GM18499 (cell line): ENCODE results near the gene MARCKSL1.
"Not testable (repeated sequence)": the region's sequence is repeated elsewhere in the genome, so short reads cannot be mapped to it uniquely, and the experiment has no call there.

Experiments
- ATAC-seq: cut with Tn5 transposase; IDR thresholded peaks from one replicate; pipeline ENCODE4 v1.9.1; 2021; ENCODE audit warnings: moderate number of reproducible peaks; ENCODE audit not compliant: insufficient read depth, unreplicated experiment

Gene MARCKSL1

DNA sequence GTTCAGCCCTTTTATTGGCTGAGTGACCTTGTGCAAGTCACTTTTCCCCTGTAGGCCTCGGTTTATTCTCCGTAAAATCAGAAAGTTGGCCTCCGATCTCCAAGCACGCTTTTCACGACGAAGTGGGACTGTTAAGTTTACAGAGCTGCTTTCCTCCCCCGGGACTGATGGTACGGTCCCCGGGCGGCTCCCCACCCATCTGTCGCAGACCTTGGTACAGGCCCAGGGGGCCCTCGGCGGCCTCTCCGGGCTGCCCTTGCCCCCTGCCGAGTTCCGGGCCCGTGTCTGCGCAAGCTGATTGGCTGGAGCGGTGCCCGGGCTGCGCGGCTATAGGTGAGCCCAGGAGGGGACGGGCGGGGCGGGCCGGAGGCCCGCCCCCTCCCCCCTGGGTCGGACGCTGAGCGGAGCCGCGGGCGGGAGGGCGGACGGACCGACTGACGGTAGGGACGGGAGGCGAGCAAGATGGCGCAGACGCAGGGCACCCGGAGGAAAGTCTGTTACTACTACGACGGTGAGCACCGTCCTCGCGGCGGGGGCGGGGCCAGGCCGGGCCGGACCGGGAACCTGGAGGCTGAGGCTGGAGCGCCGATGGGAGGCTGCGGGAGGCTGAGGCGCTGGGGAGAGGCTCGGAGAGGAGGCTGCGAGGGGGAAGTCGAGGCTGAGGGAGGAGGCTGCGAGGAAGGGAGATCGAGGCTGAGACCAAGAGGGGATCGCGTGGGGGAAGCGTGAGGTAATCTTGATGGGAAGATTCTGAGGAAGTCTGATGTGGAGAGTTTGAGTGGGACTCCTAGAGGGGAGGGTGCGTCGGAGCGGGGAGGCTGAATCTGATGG lies 44.1 kb downstream of the MARCKSL1 start, which contains the start of gene HDAC1:
TSS of gene HDAC1 (plus strand) at position 376 of the 831 bp plus-strand sequence. CDS start at position 463, 87 bp downstream.
- ATAC-seq, result peak; percentile 76

DNA sequence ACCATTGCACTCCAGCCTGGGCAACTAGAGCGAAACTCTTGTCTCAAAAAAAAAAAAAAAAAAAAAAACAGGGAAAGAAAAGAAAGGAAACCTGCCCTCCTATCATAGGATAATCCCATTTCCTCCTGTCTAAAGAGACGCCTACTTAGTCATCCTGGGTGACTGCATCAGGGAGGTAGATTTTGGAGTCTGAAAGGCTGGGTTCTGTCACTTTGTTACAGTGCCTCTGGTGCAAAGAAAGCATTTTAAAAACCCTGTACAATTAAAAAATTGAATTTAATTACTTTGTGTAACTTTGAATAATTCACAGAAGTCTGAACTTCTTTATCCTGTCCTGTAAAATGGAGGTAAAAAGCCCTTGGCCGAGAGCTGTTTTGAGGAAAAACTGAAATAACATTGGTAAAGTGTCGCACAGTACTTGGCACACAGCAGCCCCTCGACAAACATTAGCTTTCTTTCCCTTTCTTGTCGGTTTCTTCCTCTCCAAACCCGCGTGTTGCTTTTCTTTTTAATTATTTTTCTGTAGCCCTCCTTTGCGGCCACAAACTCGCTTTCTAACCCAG lies 44.8 kb downstream of the MARCKSL1 start:
- no peak for ATAC-seq

DNA sequence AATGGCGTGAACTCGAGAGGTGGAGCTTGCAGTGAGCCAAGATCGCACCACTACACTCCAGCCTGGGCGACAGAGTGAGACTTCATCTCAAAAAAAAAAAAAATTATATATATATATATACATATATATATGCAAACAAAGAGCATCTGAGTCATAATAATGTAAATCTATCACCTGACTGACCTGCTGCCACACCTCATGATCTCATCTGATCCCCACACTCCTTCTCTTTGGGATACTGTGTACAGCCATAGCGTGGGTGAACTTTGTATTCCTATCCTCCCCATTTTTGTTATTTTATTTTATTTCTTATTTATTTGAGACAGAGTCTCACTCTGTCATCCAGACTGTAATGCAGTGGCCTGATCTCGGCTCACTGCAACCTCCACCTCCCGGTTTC lies 46.8 kb downstream of the MARCKSL1 start:
- no peak for ATAC-seq

DNA sequence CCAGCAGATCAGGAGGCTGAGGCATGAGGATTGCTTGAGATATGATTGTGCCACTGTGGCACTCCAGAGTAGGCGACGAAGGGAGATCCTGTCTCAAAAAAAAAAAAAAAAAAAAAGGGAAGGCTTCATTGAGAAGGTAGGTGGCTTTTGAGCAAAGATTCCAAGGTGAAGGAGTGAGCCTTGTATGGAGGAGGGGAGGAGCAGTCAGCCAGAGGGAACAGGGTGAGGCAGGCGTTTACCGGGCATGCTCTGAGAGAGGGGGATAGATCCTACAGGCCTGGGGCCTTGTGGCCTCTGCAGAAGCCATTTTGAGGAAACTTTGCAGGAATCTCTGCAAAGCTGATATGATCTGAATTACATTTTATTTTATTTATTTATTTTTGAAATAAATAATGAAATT lies 49.3 kb downstream of the MARCKSL1 start:
- no peak for ATAC-seq

DNA sequence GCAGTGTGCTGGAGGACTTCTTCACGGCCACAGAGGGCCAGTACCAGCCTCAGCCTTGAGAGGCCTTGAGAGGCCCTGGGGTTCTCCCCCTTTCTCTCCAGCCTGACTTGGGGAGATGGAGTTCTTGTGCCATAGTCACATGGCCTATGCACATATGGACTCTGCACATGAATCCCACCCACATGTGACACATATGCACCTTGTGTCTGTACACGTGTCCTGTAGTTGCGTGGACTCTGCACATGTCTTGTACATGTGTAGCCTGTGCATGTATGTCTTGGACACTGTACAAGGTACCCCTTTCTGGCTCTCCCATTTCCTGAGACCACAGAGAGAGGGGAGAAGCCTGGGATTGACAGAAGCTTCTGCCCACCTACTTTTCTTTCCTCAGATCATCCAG lies 50.4 kb downstream of the MARCKSL1 start:
- no peak for ATAC-seq

DNA sequence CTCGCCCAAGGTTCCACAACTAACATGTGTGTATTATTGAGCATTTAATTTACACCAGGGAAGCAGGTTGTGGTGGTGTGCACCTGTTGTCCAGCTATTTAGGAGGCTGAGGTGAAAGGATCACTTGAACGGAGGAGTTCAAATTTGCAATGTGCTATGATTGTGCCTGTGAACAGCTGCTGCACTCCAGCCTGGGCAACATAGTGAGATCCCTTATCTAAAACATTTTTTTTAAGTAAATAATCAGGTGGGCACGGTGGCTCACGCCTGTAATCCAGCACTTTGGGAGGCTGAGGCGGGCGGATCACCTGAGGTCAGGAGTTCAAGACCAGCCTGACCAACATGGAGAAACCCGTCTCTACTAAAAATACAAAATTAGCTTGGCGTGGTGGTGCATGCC lies 51.3 kb downstream of the MARCKSL1 start:
- not testable (repeated sequence) for ATAC-seq
